ENCODE measurements around the gene RAG2. TPM values are rescaled to one million over a fixed set of nuclear protein-coding genes. Genes with fewer than 3 reads are reported as not detected.

RAG2 gene
- polyA plus RNA-seq (ENCODE audit: insufficient read length in 4 of 4), result 1 to 10 TPM in 1 of 4 donors, under 1 TPM in 3; 0.30 to 1.1 (median 0.57) TPM

DNA sequence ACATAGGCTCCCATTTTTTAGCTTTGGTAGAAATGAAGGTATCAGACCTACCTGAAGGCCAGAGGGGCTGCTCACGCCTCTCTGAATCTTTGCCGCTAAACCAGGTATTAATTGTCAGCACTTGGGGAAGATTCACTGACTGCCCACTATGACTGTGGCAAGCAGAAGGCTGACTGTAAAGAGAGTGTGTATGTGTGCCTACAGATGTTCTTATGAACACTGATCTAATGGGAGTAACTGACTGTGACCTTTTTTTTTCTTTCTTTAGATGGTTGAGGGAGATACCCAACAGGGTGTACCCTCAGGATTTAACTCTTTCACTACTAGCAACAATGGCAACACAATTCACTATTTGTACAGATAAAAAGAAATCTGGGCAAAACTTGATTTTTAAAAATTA is at the start of gene RAG2:
TSS of gene RAG2 (minus strand) at position 186 of the 400 bp plus-strand sequence. CDS start 4,068 bp downstream, outside the sequence.
- DNase-seq (ENCODE audit: low read depth in 4 of 4, low spot score in 3 of 4), result no peak

DNA sequence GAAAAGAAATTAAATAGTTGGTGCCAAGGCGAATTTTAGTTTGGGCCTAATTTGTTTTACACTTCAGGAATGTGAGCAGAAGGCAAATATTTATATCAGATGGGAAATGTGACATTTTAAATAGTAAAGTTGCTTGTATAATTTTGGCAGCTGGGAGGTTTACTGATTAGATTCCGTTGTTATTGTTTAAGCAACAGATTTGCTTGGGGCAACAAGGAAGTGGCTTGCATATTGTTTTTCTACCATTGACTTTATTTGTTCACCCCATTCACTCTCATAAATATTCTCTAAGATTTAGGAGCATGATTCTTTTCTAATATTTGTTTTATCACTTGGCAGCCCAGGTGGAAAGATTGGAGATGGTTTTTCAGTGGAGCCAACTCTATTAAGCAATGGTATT is 40.5 kb upstream of the RAG2 start:
- no peak for DNase-seq (ENCODE audit: low read depth in 4 of 4, low spot score in 3 of 4)

DNA sequence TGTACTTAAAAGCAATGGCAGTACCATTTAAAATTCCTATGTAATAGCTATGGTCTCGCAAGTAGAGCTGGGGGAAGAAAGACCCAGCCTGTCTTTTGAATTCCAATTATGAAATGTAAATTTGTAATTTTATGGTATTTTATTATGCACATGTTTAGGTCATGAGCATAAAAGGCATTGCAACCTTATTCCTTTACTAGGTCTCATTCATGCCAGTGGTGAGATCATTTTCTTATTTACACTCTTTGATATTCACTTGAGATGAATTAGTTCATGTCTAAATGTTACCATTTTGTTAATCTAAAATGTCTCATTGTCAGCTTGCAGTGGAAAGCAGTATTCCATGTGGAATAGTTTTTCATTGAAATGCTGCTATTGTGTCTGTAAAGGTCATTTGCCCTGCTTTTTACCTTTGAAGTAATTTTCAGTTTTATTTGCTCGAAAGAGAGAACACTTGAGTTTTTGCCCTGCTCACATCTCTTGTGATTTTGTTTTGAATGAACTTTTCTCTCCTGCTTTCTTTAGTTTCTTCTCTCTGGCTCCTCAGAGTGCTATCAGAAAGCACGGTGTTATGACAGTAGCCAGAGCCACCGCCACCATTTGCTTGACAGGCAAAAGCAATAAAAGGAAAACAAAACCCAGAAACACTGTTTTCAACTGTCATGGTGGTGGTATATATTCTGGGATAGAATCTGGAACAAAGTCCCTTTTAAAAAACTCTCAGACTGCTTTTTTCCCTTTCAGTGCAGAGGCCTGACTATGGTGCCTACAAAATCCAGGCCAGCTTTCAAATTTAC is 37.2 kb upstream of the RAG2 start:
- no peak for DNase-seq (ENCODE audit: low read depth in 4 of 4, low spot score in 3 of 4)

DNA sequence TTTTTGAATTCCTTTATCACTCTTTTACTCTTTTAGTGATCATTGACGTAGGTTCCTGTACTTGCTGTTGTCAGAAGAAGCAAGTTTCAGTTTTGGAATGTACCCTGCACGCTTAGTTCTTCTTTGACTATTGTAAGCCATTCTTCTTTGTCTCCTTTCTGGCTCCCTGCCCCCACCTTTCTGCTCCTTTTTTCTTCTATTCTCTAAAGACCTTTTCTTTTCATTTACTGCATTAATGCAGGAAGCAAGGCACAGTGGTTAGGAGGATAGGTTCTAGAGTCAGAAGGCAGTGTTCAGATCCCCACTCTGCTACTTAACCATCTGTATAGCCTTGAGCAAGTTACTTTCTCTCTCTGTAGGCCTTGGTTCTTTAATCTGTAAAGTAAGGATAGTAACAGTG is 33.7 kb upstream of the RAG2 start:
- no peak for DNase-seq (ENCODE audit: low read depth in 4 of 4, low spot score in 3 of 4)

DNA sequence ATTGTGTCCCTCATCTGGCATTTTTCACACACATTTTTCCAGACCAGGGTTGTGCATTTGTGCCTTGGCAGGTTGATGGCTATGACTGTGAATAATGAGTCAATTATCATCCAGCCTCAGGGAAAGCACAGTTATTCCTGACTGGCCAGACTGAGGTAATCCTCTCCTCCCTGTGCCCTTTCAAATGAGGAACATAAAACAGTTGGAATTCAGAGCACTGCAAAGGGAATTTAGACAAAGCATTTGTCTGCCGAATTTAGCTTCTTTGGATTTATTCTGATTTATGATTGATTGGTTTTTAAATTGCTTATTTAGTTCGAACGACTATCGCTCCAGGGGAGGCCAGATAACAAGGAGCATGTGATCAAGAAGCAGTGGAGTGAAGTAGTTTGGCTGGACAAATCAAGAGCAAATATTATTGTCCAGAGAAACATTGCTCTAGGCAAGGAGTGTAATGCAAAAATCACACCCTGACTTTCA is 30.8 kb upstream of the RAG2 start:
- no peak for DNase-seq (ENCODE audit: low read depth in 4 of 4, low spot score in 3 of 4)

DNA sequence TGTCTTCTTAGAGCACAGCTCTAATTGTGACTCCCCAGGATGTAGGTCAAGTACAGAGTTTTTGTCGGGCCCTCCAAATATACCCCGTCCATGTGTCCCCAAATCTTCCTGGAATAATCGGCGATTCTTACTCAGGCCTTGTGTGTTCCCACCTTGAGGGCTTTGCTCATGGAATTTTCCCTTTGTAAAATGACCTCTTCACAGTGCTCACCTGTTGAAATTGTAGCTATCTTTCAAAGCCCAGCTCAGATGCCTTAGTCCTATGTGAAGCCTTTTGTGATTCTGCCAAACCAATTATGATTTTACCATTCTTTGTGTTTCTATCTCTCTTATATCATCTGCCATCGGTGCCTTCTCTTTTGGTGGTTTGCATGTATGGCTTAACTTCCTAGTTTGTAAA is 30.1 kb upstream of the RAG2 start:
- DNase-seq (ENCODE audit: low read depth in 4 of 4, low spot score in 3 of 4), result no peak

DNA sequence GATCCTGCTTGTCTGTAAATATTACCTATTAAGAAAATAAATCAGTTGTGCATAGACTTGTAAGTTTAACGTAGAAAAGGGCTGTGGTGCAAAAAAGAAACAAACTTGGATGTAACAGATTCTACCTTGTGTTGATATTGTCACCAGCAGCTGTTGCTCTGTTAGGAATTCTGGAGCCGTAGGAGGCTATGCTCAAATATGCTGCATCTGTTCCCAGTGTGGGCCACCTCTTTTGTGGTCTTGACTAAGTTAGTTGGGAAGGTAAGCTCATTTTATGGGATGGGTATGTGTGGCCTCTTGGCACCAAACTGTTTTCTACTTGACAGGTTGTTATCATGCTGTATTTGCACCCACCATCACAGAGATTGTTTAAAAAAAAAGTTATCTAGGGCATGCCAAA is 29.4 kb upstream of the RAG2 start:
- DNase-seq (ENCODE audit: low read depth in 4 of 4, low spot score in 3 of 4), result no peak

DNA sequence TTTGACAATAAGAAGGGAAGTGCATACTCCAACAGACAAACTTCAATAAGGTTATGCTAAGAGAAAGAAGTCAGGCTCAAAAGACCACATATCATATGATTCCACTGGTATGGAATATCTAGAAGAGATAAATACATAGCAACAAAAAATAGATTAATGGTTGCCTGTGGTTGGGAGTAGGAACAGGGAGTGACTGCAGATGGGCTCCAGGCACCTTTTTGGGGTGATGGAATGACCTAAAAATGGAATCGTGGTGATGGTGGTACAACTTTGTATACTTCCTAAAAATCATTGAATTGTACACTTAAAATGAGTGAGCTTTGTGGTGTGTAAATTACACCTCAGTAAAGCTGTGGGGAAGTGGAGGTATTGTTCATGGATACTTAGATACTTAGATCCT is 29.0 kb upstream of the RAG2 start:
- no peak for DNase-seq (ENCODE audit: low read depth in 4 of 4, low spot score in 3 of 4)

DNA sequence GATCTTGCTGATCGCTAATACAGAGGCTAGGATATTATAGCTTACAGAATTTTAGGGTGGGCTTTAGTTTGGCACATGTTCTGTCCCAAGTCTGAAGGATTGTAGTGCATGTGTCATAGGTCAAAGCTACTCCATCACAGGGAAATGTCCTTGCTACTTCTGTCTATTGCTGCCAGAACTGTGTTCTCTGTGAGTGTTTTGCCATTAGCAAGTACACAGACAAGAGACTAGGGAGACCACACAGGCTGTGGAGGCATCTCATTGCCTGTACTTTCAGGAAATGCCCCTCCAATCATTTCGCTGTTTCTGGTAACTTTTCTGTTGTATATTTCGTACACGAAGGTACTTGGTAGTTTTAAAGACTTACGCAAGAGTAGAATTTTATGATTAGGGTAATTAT is 25.5 kb upstream of the RAG2 start:
- DNase-seq (ENCODE audit: low read depth in 4 of 4, low spot score in 3 of 4), result no peak

DNA sequence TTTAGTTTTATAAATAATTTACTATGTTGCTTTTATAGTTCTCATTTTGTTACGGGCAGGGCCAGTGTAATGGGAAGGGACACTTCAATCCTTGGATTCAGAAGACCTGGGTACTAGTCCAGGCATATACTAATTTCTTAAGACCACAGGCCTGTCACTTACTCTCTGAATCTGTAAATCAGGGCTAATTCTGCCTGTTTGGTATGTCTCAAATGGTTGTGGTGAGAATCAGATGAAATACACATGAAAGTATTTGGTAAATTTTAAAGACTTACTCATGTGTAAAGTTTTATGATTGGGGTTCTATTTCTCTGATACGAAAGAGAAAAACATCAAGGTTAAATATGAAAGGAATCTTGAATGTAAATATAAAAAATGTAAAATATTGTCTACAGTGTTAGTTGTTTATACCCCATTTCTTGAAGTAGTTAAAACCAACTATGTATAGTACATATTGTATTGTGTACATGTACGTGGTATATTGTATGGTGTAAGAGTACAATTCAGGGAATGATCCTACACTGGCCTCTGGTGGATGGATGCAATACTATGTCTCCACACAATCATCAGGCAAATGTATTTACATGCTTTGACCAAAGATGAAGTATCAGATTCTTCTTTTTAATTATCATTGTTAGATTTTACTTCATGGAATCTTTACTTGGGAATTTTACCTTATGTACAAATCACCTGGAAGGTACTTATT is 24.5 kb upstream of the RAG2 start:
- DNase-seq (ENCODE audit: low read depth in 4 of 4, low spot score in 3 of 4), result no peak

DNA sequence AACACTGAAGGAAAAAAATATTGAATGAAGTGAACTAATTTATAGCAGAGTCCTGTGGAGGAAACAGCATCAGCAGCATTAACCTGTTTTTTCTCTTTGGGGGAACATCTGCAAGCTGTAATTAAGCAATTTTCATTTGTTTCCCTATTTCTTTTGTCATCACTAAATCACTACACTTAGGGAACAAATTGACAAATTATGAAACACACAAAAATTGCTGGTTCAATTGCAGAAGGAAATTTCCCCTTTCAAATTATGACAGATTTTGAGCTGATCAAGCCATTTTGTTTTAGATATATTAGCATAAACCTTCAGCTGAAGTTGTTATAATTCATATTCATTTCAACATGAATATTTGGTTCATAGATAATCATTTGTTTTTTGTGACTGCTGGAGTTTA is 22.2 kb upstream of the RAG2 start:
- DNase-seq (ENCODE audit: low read depth in 4 of 4, low spot score in 3 of 4), result no peak

DNA sequence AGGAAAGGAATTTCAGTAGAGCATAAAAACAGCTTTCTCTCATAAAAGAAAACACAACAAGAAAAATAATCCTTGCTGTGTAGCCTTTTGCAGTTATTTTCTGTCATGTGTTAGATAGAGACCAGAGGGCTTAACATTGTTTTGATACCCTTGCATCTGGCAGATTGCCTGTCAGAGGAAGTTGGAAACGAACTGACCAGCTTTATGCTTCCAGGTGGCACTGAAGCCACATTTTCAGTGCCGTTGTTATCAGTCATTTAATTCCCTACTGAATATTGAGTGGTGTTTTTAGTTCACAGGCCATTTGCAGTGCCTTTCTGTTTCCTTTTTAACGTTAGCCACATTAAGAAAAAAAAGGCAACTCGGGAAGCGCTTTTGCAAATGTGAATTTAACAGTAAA is 21.5 kb upstream of the RAG2 start:
- peak in 1 of 4 donors; percentile 31 for DNase-seq (ENCODE audit: low read depth in 4 of 4, low spot score in 3 of 4)

DNA sequence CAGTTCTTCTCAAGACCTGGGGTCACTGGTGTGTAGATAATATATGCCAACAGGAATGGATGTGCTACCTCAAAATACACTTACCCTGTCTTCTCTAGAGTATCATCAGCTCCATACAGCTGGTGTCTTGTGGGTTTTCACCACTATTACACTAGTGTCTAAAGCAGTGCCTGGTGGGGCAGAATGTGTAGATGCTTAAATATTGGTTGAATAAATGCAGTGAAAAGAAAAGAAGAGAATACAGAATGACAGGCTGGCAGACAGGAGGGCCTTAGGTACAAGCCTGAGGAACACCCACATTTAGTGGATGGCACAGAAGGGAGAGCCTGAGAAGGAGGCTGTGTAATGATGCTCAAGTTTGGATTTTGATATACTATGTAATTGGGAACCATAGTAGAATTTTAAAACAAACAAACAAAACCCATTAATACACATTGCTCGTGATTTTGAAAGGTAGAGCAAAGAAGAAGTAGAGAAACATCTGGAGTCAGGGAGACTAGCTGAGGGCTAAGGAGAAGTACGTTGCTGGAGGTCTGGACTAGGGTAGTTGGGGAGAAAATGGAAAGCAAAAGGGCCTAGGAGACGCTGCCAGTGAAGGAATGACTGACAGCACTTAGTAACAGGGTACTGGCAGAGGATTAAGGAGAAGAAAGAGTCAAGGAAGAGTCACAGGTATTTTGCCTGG is 20.5 kb upstream of the RAG2 start:
- no peak for DNase-seq (ENCODE audit: low read depth in 4 of 4, low spot score in 3 of 4)

DNA sequence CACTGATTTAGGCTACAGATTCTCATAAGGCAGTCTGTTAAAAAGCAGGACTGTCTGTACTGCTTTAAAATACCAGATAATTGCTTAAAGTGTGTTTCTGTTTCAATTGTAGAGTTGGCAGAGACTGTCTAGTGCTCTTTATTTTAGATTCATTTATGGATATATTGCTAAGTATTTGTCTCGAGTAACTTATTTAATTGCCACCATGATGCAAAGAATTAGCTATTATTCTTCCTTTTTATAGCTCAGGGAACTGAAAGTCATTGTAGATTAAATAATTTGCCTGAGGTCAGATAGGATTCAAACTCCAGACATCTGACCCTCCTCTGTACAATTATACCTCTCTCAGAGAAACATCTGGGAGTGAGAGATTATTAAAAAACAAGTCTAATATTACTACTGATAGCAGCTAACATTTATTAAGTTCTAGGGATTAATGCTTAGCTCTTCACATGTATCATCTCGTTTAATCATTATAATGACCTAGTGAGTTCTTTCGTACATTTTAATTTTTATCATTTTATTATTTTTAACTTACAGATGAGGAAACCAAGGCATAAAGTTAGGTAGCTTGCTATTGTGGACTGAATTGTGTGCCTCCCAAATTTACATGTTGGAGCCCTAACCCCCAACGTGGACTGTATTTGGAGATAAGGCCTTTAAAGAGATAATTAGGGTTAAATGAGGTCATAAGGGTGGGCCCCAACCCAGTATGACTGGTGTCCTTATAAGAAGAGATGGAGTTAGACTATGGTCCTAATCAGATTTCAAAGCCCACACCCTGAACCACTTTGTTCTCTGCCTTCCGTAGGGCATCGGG is 19.7 kb upstream of the RAG2 start:
- no peak for DNase-seq (ENCODE audit: low read depth in 4 of 4, low spot score in 3 of 4)

DNA sequence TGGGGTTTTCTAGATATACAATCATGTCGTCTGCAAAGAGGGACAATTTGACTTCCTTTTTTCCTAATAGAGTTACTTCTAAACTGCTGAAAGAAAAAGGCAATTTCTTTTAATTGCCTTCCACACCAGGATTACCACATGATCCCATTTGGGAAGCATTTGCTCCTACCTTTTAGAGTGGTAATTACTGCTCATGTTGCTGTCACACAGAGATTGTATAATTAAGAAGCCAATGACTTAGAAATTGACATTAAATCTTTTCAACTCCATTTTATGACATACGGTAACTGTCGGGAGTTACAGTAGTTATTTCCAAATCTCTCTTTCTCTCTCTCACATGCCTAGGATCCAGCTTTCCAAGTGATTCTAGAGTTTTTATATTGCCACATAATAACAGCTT is 17.8 kb upstream of the RAG2 start:
- no peak for DNase-seq (ENCODE audit: low read depth in 4 of 4, low spot score in 3 of 4)

DNA sequence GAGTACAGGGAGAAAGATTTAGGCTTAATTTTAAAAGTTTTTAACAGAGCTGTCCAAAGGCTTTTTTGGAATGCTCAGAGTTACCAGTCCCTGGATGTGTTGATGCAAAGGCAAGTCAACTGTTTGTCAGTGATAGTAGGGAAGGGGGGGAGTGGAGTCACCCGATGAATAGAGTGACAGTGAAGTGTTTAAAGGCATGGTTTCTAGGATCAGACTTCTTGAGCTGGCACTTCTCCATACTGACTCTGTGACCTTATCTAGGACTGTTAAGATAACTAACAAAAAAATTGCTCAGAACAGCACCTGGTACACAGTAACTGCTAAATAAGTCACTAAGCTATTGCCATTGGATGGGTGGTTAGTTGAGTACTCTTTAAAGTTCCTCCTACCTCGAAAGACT is 11.3 kb upstream of the RAG2 start:
- DNase-seq (ENCODE audit: low read depth in 4 of 4, low spot score in 3 of 4), result no peak

DNA sequence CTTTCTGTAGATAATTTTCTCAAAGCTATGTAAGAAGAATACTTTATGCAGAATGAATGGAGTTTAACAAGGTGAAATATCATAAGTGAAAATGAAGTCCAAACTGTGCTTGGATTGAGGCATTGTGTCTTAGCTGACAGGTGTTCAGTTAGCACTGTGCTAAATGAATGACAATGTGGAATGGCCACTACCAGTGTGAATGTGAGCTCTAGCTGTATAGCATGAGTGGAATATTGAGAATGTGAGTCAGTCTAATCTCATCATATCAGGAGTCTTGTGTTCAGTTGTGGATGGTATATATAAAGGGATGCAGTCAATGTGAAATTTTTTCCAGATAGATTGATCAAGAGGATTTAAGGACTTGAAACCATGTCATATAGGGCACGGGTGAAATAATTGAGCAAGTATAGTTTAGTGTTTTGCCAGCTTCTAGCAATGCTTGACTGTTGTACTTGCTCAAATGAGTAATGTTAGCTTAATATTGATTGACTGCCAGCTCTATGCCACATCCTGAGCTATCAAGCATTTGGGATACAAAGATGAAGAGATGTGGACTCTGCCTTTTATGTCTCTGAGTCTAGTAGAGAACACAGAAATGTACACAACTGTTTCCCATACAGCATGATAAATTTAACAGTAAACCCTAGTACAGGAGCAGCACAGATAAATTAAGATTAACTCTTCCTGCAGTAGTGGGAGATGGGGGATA is 10.6 kb upstream of the RAG2 start:
- no peak for DNase-seq (ENCODE audit: low read depth in 4 of 4, low spot score in 3 of 4)

DNA sequence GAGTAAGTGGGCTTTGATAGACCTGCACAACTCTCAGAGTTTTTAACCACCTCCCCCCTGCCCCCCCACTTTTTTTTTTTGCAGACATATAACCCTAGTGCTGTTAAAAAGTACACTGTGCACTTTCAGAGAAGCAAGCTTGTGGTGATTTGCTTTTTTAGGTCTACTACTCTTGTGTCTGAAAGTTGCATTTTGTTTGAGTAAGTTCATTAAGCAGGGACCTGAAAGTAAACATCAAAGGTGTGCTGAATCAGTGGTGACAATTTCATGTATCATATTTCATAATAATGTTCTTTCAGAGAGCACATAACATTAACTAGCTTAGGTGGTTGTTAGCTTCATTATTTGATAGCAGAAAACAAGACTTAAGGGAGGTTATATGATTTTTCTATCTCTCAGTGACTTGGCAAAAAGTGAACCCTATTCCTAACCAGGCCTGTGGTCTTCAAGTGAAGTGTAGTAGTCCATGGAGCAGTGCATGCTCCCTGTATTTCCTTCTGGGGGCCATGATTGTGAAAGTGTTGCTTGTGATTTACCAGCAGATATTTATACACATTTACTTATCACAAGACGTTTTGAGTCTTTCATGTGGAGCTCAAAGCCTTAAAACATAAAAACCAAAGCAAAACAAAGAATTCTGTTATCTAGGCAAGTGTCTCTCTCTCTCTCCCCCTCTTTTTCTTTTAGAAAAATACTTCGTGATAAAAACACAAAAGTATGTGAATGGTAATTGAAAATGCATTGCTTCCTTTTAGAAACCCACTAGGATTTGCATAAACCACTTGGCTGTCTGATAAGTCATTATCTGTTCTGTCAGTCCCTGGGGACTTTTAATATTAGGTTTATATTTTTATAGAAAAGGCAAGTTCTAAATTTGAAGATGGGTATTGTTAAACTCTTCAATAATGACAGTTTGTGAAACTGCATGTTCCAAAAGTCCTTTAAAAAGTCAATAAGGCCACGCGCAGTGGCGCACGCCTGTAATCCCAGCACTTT is 7.5 kb upstream of the RAG2 start:
- no peak for DNase-seq (ENCODE audit: low read depth in 4 of 4, low spot score in 3 of 4)

DNA sequence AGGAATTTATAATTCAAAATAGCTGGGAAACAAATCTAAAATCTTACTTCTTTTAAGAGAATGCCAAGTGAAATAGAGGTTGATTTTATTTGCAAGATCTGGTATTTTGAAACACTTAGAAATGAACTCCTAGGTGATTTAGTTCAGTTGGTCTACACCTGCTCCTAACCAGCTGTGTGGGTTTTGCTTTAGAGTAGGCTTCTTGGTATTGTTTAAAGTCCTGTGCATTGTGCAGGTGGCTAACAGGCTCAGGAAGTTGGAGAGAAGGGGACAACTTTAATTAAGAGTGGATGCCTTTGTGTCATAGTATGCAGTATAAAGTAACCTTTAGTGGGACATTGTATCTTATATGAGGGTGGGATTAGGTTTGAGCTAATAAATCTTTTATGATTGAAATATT is 4.1 kb upstream of the RAG2 start:
- DNase-seq (ENCODE audit: low read depth in 4 of 4, low spot score in 3 of 4), result no peak

Measured in left renal pelvis (tissue), 4 donors.